Hepatocyte (in vitro differentiated cells): ENCODE results near the gene LRRC57. TPM values are rescaled to one million over a fixed set of nuclear protein-coding genes. Genes with fewer than 3 reads are reported as not detected.
"Not testable (repeated sequence)": the region's sequence is repeated elsewhere in the genome, so short reads cannot be mapped to it uniquely, and the experiment has no call there.

ENCODE experiments used
- DNase-seq: peaks from one replicate; pipeline ENCODE4 v3.0.0-alpha.2; 2016; ENCODE audit warnings: low spot score
- H2AFZ ChIP-seq: fragments of 200-600 bp; sonication (generic); 2 replicates; pipeline ENCODE4 v1.6.0; 2016; ENCODE audit warnings: antibody characterized with exemption, mild to moderate bottlenecking
- H3K27ac ChIP-seq: fragments of 200-600 bp; sonication (generic); 2 replicates; pipeline ENCODE4 v1.5.1; 2016; ENCODE audit warnings: mild to moderate bottlenecking
- H3K27me3 ChIP-seq: fragments of 200-600 bp; sonication (generic); 2 replicates; pipeline ENCODE4 v1.6.1; 2016
- H3K36me3 ChIP-seq: fragments of 200-600 bp; sonication (generic); replicated peaks from 2 replicates; pipeline ENCODE4 v1.5.1; 2016; ENCODE audit warnings: low read depth; ENCODE audit not compliant: insufficient read depth
- H3K4me1 ChIP-seq: fragments of 200-600 bp; sonication (generic); 2 replicates; pipeline ENCODE4 v1.5.1; 2016; ENCODE audit warnings: mild to moderate bottlenecking, moderate library complexity; ENCODE audit not compliant: insufficient read depth
- H3K4me2 ChIP-seq: fragments of 200-600 bp; sonication (generic); 2 replicates; pipeline ENCODE4 v1.6.0; 2016
- H3K4me3 ChIP-seq: fragments of 200-600 bp; sonication (generic); 2 replicates; pipeline ENCODE4 v1.5.1; 2016; ENCODE audit warnings: mild to moderate bottlenecking
- H3K79me2 ChIP-seq: fragments of 200-600 bp; sonication (generic); 2 replicates; pipeline ENCODE4 v1.6.0; 2017; ENCODE audit warnings: mild to moderate bottlenecking
- H3K9me2 ChIP-seq: fragments of 200-600 bp; sonication (generic); replicated peaks from 2 replicates; pipeline ENCODE4 v1.6.0; 2017; ENCODE audit warnings: mild to moderate bottlenecking; ENCODE audit not compliant: insufficient read depth
- H3K9me3 ChIP-seq: fragments of 200-600 bp; sonication (generic); 2 replicates; pipeline ENCODE4 v1.5.1; 2016; ENCODE audit warnings: low read depth, mild to moderate bottlenecking
- H4K20me1 ChIP-seq: fragments of 200-600 bp; sonication (generic); 2 replicates; pipeline ENCODE4 v1.6.0; 2016; ENCODE audit warnings: mild to moderate bottlenecking; ENCODE audit not compliant: insufficient read depth, poor library complexity, severe bottlenecking
- EZH2 ChIP-seq: fragments of 200-600 bp; sonication (generic); IDR thresholded peaks from 2 replicates; pipeline ENCODE4 v1.6.1; 2016; ENCODE audit warnings: antibody characterized with exemption, mild to moderate bottlenecking, borderline replicate concordance
- EZH2phosphoT487 ChIP-seq: fragments of 200-600 bp; sonication (generic); IDR thresholded peaks from one replicate; pipeline ENCODE4 v1.6.1; 2018; ENCODE audit warnings: antibody characterized with exemption, mild to moderate bottlenecking, low read depth, moderate library complexity; ENCODE audit not compliant: unreplicated experiment, severe bottlenecking
- WGBS: methylation state at CpG from one replicate; pipeline ENCODE4 v1.1.6; 2016; ENCODE audit warnings: low lambda C conversion rate; ENCODE audit errors: missing lambda C conversion rate; 5-methylcytosine and 5-hydroxymethylcytosine counted together
- polyA plus RNA-seq: library from polyadenylated mRNA; unstranded; fragments of >200 nt; fragmentation: Nextera tagmentation; extraction: Ambion mirVana; gene quantifications from 2 replicates; pipeline ENCODE4 v1.2.1, GENCODE V29; 2016
- total RNA-seq: library from RNA; depleted of rRNA; stranded (reverse); fragments of >200 nt; gene quantifications from 2 replicates; pipeline ENCODE4 v1.2.3, GENCODE V29; 2014
- TF ChIP-seq, protein P1 (sequence below): fragments of 200-600 bp; sonication (generic); IDR thresholded peaks from 2 replicates; pipeline ENCODE4 v1.5.1; 2016; ENCODE audit warnings: antibody characterized with exemption, mild to moderate bottlenecking; ENCODE audit not compliant: poor library complexity

LRRC57 gene
- total and polyA plus RNA-seq, 2 experiments from 2014 or later: 13.7 to 19.6 TPM

DNA sequence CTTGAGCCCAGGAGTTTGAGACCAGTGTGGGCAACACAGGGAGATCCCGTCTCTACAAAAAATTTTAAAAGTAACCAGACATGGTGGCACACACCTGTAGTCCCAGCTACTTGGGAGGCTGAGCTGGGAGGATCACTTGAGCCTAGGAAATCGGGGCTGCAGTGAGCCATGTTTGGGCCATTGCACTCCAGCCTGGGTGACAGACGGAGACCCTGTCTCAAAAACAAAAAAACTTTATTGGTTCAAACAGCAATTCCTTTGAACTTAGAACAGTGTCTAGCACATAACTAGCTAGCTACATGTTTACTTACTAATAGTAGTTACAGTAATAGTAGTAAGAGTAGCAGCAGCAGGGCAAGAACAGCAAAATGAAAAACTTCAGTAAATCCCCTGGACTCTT, 10.1 kb upstream of the LRRC57 start:
- H3K9me2 ChIP-seq: no peaks in the 10 kb centered on the region
- WGBS: 100% methylated on average over 3 of the region's 3 CpGs
- H3K27me3 ChIP-seq: no peaks in the 10 kb centered on the region
- TF ChIP-seq EZH2 (no peak), EZH2phosphoT487 (no peak)
- TF ChIP-seq, protein P1, sequence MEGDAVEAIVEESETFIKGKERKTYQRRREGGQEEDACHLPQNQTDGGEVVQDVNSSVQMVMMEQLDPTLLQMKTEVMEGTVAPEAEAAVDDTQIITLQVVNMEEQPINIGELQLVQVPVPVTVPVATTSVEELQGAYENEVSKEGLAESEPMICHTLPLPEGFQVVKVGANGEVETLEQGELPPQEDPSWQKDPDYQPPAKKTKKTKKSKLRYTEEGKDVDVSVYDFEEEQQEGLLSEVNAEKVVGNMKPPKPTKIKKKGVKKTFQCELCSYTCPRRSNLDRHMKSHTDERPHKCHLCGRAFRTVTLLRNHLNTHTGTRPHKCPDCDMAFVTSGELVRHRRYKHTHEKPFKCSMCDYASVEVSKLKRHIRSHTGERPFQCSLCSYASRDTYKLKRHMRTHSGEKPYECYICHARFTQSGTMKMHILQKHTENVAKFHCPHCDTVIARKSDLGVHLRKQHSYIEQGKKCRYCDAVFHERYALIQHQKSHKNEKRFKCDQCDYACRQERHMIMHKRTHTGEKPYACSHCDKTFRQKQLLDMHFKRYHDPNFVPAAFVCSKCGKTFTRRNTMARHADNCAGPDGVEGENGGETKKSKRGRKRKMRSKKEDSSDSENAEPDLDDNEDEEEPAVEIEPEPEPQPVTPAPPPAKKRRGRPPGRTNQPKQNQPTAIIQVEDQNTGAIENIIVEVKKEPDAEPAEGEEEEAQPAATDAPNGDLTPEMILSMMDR: no peak
- H3K4me1 ChIP-seq: no peaks in the 10 kb centered on the region
- no peaks in the 10 kb centered on the region for H3K36me3 ChIP-seq
- H2AFZ ChIP-seq: no peak overlapping the region
- no peak overlapping the region for H3K27ac ChIP-seq
- no peak for DNase-seq
- H3K79me2 ChIP-seq: peaks cover 15% of the 10 kb centered on the region
- no peaks in the 10 kb centered on the region for H4K20me1 ChIP-seq
- no peaks in the 10 kb centered on the region for H3K9me3 ChIP-seq
- no peak overlapping the region for H3K4me2 ChIP-seq
- H3K4me3 ChIP-seq: no peak overlapping the region

DNA sequence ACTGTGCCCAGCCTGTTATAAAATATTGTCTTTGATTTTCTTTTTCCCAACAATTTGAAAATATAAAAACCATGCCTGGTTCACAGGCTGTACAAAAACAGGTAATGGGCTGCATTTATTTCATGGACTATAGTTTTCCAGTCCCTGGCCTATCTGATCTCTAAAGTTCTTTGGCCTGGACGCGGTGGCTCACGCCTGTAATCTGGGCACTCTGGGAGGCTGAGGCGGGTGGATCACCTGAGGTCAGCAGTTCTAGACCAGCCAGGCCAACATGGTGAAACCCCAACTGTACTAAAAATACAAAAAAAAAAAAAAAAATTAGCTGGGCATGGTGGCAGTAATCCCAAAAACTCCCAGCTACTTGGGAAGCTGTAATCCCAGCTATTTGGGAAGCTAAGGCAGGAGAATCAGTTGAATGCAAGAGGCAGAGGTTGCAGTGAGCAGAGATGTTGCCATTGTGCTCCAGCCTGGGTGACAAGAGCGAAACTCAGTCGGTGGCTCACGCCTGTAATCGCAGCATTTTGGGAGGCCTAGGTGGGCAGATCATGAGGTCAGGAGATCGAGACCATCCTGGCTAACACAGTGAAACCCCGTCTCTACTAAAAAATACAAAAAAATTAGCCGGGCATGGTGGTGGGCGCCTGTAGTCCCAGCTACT, 8.1 kb upstream of the LRRC57 start:
- not testable (repeated sequence) for H3K4me2 ChIP-seq, DNase-seq, H3K36me3 ChIP-seq, H4K20me1 ChIP-seq, H3K27ac ChIP-seq, H3K4me1 ChIP-seq, H2AFZ ChIP-seq, H3K27me3 ChIP-seq, H3K9me2 ChIP-seq, H3K4me3 ChIP-seq, H3K9me3 ChIP-seq
- 97% methylated on average over 12 of the region's 12 CpGs for WGBS
- peaks cover 30% of the 10 kb centered on the region for H3K79me2 ChIP-seq

DNA sequence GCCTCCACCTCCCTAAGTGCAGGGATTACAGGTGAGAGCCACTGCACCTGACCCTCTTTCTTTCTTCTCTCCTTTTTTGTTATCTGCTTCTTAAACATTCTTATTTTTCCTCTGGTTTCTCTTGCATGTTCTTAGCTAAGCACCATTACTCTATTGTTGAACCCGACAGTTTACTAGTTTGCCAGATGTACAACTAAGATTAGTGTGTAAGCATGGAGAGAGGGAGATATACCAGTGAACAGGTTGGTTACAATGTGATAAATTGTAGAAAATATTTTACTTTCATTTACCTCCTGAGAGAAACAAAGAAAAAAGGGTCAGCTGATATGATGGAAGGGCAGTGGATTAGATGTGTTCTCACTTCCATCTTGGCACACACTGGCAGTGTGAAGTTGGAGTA, 5.0 kb upstream of the LRRC57 start:
- Histone ChIP-seq H3K79me2 (peaks cover 57% of the 10 kb centered on the region), H3K27ac (no peak overlapping the region), H3K36me3 (no peaks in the 10 kb centered on the region), H3K4me1 (peaks cover 5% of the 10 kb centered on the region), H4K20me1 (no peaks in the 10 kb centered on the region), H3K4me3 (no peak overlapping the region), H3K4me2 (no peak overlapping the region), H3K9me2 (no peaks in the 10 kb centered on the region), H3K9me3 (no peaks in the 10 kb centered on the region), H3K27me3 (no peaks in the 10 kb centered on the region), H2AFZ (no peak overlapping the region)
- WGBS: 89% methylated on average over 1 of the region's 1 CpG
- TF ChIP-seq EZH2phosphoT487 (no peak), EZH2 (no peak)
- TF ChIP-seq, protein P1: no peak
- DNase-seq: no peak

DNA sequence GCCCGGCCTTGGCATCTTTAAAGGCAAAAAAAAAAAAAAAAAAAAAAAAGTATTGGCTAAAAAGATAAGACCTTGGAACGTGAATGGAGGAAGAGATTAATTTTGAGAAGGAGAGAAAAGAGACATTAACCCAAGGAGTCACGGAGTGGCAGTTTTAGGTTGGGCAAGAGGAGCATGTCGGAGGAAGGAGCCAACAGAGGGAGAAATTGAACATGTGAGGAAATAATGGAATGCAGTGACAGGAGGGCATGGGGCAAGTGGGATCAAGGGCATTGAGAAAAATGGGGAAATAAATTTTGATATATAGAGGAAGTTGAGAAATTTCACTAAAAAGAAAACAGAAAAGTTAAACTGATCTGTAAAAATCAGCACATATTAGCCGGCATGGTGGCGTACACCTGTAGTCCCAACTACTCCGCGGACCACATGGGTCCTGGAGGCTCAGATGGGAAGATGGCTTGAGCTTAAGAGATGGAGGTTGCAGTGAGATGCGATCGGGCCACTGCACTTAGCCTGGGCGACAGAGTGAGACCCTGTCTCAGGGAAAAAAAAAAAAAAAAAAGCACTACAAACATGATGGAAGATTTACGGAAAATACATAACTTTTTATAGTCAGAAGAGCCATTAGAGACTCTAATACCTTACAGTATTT, 1.3 kb upstream of the LRRC57 start:
- Histone ChIP-seq H3K4me1 (peaks cover 12% of the 10 kb centered on the region), H2AFZ (peak overlapping the region; percentile 99)

More for the DNA sequence above, 1.3 kb upstream of the LRRC57 start:
- Histone ChIP-seq H3K4me2 (peak overlapping the region; percentile 80), H3K27ac (no peak overlapping the region), H3K36me3 (no peaks in the 10 kb centered on the region), H4K20me1 (no peaks in the 10 kb centered on the region), H3K9me3 (no peaks in the 10 kb centered on the region), H3K4me3 (peak overlapping the region; percentile 88), H3K9me2 (no peaks in the 10 kb centered on the region), H3K79me2 (peaks cover 74% of the 10 kb centered on the region), H3K27me3 (no peaks in the 10 kb centered on the region)
- WGBS: 84% methylated on average over 12 of the region's 12 CpGs
- DNase-seq: no peak
- TF ChIP-seq, protein P1: no peak
- TF ChIP-seq EZH2phosphoT487: no peak
- no peak for TF ChIP-seq EZH2
